GM23338 (cell line): ENCODE results near the gene GNAI3. TPM values are rescaled to one million over a fixed set of nuclear protein-coding genes. Genes with fewer than 3 reads are reported as not detected.

ENCODE experiments used
- ATAC-seq: fragments of 200-7000 bp; cut with Tn5 transposase; 3 replicates; pipeline ENCODE4 v1.9.1; 2020
- DNase-seq: peaks from one replicate; pipeline ENCODE4 v3.0.0-alpha.2; 2015; ENCODE audit warnings: low spot score
- H2AFZ ChIP-seq: fragments of 200-600 bp; sonication (generic); 2 replicates; pipeline ENCODE4 v1.8.0; 2016; ENCODE audit warnings: antibody characterized with exemption, mild to moderate bottlenecking, moderate library complexity
- H3F3A ChIP-seq: fragments of 200-600 bp; sonication (generic); replicated peaks from 2 replicates; pipeline ENCODE4 v1.8.0; 2017; ENCODE audit warnings: antibody characterized with exemption, mixed run types, low read depth
- H3K27ac ChIP-seq: fragments of 200-600 bp; sonication (generic); 2 replicates; pipeline ENCODE4 v1.6.1; 2016; ENCODE audit warnings: low read depth
- H3K27me3 ChIP-seq: fragments of 200-600 bp; sonication (generic); 2 replicates; pipeline ENCODE4 v1.8.0; 2016; ENCODE audit warnings: mild to moderate bottlenecking, mixed run types, moderate library complexity; ENCODE audit not compliant: insufficient read depth
- H3K36me3 ChIP-seq: fragments of 200-600 bp; sonication (generic); 2 replicates; pipeline ENCODE4 v1.8.0; 2016; ENCODE audit warnings: mild to moderate bottlenecking; ENCODE audit not compliant: insufficient read depth
- H3K4me1 ChIP-seq: fragments of 200-600 bp; sonication (generic); 2 replicates; pipeline ENCODE4 v1.8.0; 2016; ENCODE audit warnings: mild to moderate bottlenecking, moderate library complexity; ENCODE audit not compliant: insufficient read depth
- H3K4me2 ChIP-seq: fragments of 200-600 bp; sonication (generic); 2 replicates; pipeline ENCODE4 v1.7.1; 2017; ENCODE audit warnings: mixed run types
- H3K4me3 ChIP-seq: fragments of 200-600 bp; sonication (generic); 2 replicates; pipeline ENCODE4 v1.6.1; 2016; ENCODE audit warnings: mixed run types
- H3K79me2 ChIP-seq: fragments of 200-600 bp; sonication (generic); replicated peaks from 2 replicates; pipeline ENCODE4 v1.8.0; 2017; ENCODE audit warnings: mild to moderate bottlenecking; ENCODE audit not compliant: insufficient read depth
- H3K9me2 ChIP-seq: fragments of 200-600 bp; sonication (generic); 2 replicates; pipeline ENCODE4 v1.8.0; 2017; ENCODE audit not compliant: insufficient read depth
- H4K20me1 ChIP-seq: fragments of 200-600 bp; sonication (generic); replicated peaks from 2 replicates; pipeline ENCODE4 v1.8.0; 2017; ENCODE audit warnings: mild to moderate bottlenecking; ENCODE audit not compliant: insufficient read depth
- H3K27ac Mint-ChIP-seq: 2 replicates; pipeline ENCODE4 v1.8.0; 2020; ENCODE audit warnings: inconsistent platforms, mild to moderate bottlenecking, moderate library complexity, mixed read lengths
- H3K27me3 Mint-ChIP-seq: 3 replicates; pipeline ENCODE4 v1.8.0; 2022; ENCODE audit warnings: low read depth, mild to moderate bottlenecking, moderate library complexity, mixed read lengths, inconsistent platforms; ENCODE audit not compliant: insufficient read depth, poor library complexity
- H3K36me3 Mint-ChIP-seq: 3 replicates; pipeline ENCODE4 v1.8.0; 2021; ENCODE audit warnings: low read depth, mild to moderate bottlenecking, inconsistent platforms, moderate library complexity, mixed read lengths
- H3K4me1 Mint-ChIP-seq: 3 replicates; pipeline ENCODE4 v1.8.0; 2020; ENCODE audit warnings: mild to moderate bottlenecking, inconsistent platforms, mixed read lengths
- H3K4me3 Mint-ChIP-seq: 3 replicates; pipeline ENCODE4 v1.8.0; 2021; ENCODE audit warnings: moderate library complexity, mild to moderate bottlenecking, inconsistent platforms, mixed read lengths
- H3K9me3 Mint-ChIP-seq: 3 replicates; pipeline ENCODE4 v1.8.0; 2020; ENCODE audit warnings: moderate library complexity, mild to moderate bottlenecking, inconsistent platforms, mixed read lengths
- CREB1 ChIP-seq: fragments of 250-450 bp; sonication (Bioruptor Pico); IDR thresholded peaks from 2 replicates; pipeline ENCODE4 v1.5.0; 2020; ENCODE audit warnings: low read depth, mild to moderate bottlenecking, moderate library complexity
- JUNB ChIP-seq: IDR thresholded peaks from one replicate; pipeline ENCODE4 v1.6.1; 2016; ENCODE audit warnings: antibody characterized with exemption; ENCODE audit not compliant: unreplicated experiment
- STAT1 ChIP-seq: IDR thresholded peaks from one replicate; pipeline ENCODE4 v1.6.1; 2016; ENCODE audit warnings: antibody characterized with exemption; ENCODE audit not compliant: unreplicated experiment
- ZNF331 ChIP-seq: fragments of 250-450 bp; sonication (Bioruptor Pico); IDR thresholded peaks from 2 replicates; pipeline ENCODE4 v1.5.0; 2020; ENCODE audit warnings: low read depth, mild to moderate bottlenecking, moderate library complexity
- polyA plus RNA-seq: library from polyadenylated mRNA; unstranded; fragments of >200 nt; fragmentation: Nextera tagmentation; extraction: Ambion mirVana; gene quantifications from 2 replicates; pipeline ENCODE4 v1.2.1, GENCODE V29; 2016
- total RNA-seq: library from RNA; depleted of rRNA; stranded (reverse); fragments of >200 nt; shearing (Covaris generic); gene quantifications from 2 replicates; pipeline ENCODE4 v1.2.3, GENCODE V29; 2014
- TF ChIP-seq, protein P1 (sequence below): fragments of 250-450 bp; sonication (Bioruptor Pico); IDR thresholded peaks from 2 replicates; pipeline ENCODE4 v1.5.0; 2020; ENCODE audit warnings: mild to moderate bottlenecking, moderate library complexity
- TF ChIP-seq, protein P2 (sequence below): IDR thresholded peaks from one replicate; pipeline ENCODE4 v1.6.1; 2018; ENCODE audit warnings: antibody characterized with exemption; ENCODE audit not compliant: unreplicated experiment
- TF ChIP-seq, protein P3 (sequence below): IDR thresholded peaks from 2 replicates; pipeline ENCODE4 v1.6.1; 2016; ENCODE audit warnings: antibody characterized with exemption

The GNAI3 gene
- total and polyA plus RNA-seq, 2 experiments from 2014 or later: 4.5 to 10.2 TPM

DNA sequence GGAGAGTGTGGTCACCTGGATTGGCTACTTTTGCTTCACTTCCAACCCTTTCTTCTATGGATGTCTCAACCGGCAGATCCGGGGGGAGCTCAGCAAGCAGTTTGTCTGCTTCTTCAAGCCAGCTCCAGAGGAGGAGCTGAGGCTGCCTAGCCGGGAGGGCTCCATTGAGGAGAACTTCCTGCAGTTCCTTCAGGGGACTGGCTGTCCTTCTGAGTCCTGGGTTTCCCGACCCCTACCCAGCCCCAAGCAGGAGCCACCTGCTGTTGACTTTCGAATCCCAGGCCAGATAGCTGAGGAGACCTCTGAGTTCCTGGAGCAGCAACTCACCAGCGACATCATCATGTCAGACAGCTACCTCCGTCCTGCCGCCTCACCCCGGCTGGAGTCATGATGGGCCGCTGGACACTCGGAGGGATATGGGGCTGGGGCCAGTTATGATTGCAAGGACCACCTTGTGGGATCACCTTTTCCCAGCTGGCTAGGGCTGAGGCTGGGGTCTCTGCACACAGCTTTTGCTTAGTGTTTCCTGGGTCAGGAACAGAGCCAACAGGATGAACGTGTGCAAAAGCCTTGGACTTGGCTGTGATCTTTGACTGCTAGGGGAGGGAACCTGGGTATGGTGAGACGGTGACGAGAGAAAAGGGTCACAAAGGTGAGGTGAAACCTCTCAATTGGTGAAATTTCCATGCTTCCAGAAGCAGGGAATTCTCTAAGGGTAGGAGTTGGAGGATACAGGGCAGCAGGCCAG, 4.3 kb upstream of the GNAI3 start:
- peaks cover 27% of the 10 kb centered on the region for H3K4me1 Mint-ChIP-seq
- Histone ChIP-seq H2AFZ (no peak overlapping the region), H3K27me3 (no peaks in the 10 kb centered on the region), H4K20me1 (peaks cover 2% of the 10 kb centered on the region), H3K4me3 (no peak overlapping the region), H3K4me1 (peaks cover 7% of the 10 kb centered on the region; the same call in 1 of the 2 replicates), H3K36me3 (no peaks in the 10 kb centered on the region), H3K27ac (no peak overlapping the region), H3F3A (no peaks in the 10 kb centered on the region), H3K79me2 (peaks cover 12% of the 10 kb centered on the region), H3K4me2 (no peak overlapping the region), H3K9me2 (no peaks in the 10 kb centered on the region)
- no peak overlapping the region for H3K27ac Mint-ChIP-seq
- no peaks in the 10 kb centered on the region for H3K9me3 Mint-ChIP-seq
- H3K36me3 Mint-ChIP-seq: no peaks in the 10 kb centered on the region
- no peak overlapping the region for H3K4me3 Mint-ChIP-seq
- ATAC-seq (no peak), DNase-seq (no peak)
- no peak for TF ChIP-seq JUNB
- TF ChIP-seq, protein P1, sequence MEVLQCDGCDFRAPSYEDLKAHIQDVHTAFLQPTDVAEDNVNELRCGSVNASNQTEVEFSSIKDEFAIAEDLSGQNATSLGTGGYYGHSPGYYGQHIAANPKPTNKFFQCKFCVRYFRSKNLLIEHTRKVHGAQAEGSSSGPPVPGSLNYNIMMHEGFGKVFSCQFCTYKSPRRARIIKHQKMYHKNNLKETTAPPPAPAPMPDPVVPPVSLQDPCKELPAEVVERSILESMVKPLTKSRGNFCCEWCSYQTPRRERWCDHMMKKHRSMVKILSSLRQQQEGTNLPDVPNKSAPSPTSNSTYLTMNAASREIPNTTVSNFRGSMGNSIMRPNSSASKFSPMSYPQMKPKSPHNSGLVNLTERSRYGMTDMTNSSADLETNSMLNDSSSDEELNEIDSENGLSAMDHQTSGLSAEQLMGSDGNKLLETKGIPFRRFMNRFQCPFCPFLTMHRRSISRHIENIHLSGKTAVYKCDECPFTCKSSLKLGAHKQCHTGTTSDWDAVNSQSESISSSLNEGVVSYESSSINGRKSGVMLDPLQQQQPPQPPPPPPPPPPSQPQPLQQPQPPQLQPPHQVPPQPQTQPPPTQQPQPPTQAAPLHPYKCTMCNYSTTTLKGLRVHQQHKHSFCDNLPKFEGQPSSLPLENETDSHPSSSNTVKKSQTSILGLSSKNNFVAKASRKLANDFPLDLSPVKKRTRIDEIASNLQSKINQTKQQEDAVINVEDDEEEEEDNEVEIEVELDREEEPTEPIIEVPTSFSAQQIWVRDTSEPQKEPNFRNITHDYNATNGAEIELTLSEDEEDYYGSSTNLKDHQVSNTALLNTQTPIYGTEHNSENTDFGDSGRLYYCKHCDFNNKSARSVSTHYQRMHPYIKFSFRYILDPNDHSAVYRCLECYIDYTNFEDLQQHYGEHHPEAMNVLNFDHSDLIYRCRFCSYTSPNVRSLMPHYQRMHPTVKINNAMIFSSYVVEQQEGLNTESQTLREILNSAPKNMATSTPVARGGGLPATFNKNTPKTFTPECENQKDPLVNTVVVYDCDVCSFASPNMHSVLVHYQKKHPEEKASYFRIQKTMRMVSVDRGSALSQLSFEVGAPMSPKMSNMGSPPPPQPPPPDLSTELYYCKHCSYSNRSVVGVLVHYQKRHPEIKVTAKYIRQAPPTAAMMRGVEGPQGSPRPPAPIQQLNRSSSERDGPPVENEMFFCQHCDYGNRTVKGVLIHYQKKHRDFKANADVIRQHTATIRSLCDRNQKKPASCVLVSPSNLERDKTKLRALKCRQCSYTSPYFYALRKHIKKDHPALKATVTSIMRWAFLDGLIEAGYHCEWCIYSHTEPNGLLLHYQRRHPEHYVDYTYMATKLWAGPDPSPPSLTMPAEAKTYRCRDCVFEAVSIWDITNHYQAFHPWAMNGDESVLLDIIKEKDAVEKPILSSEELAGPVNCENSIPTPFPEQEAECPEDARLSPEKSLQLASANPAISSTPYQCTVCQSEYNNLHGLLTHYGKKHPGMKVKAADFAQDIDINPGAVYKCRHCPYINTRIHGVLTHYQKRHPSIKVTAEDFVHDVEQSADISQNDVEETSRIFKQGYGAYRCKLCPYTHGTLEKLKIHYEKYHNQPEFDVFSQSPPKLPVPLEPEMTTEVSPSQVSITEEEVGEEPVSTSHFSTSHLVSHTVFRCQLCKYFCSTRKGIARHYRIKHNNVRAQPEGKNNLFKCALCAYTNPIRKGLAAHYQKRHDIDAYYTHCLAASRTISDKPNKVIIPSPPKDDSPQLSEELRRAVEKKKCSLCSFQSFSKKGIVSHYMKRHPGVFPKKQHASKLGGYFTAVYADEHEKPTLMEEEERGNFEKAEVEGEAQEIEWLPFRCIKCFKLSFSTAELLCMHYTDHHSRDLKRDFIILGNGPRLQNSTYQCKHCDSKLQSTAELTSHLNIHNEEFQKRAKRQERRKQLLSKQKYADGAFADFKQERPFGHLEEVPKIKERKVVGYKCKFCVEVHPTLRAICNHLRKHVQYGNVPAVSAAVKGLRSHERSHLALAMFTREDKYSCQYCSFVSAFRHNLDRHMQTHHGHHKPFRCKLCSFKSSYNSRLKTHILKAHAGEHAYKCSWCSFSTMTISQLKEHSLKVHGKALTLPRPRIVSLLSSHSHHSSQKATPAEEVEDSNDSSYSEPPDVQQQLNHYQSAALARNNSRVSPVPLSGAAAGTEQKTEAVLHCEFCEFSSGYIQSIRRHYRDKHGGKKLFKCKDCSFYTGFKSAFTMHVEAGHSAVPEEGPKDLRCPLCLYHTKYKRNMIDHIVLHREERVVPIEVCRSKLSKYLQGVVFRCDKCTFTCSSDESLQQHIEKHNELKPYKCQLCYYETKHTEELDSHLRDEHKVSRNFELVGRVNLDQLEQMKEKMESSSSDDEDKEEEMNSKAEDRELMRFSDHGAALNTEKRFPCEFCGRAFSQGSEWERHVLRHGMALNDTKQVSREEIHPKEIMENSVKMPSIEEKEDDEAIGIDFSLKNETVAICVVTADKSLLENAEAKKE (CRISPR knock-in tag): no peak
- TF ChIP-seq, protein P2, sequence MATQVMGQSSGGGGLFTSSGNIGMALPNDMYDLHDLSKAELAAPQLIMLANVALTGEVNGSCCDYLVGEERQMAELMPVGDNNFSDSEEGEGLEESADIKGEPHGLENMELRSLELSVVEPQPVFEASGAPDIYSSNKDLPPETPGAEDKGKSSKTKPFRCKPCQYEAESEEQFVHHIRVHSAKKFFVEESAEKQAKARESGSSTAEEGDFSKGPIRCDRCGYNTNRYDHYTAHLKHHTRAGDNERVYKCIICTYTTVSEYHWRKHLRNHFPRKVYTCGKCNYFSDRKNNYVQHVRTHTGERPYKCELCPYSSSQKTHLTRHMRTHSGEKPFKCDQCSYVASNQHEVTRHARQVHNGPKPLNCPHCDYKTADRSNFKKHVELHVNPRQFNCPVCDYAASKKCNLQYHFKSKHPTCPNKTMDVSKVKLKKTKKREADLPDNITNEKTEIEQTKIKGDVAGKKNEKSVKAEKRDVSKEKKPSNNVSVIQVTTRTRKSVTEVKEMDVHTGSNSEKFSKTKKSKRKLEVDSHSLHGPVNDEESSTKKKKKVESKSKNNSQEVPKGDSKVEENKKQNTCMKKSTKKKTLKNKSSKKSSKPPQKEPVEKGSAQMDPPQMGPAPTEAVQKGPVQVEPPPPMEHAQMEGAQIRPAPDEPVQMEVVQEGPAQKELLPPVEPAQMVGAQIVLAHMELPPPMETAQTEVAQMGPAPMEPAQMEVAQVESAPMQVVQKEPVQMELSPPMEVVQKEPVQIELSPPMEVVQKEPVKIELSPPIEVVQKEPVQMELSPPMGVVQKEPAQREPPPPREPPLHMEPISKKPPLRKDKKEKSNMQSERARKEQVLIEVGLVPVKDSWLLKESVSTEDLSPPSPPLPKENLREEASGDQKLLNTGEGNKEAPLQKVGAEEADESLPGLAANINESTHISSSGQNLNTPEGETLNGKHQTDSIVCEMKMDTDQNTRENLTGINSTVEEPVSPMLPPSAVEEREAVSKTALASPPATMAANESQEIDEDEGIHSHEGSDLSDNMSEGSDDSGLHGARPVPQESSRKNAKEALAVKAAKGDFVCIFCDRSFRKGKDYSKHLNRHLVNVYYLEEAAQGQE: no peak
- TF ChIP-seq, protein P3, sequence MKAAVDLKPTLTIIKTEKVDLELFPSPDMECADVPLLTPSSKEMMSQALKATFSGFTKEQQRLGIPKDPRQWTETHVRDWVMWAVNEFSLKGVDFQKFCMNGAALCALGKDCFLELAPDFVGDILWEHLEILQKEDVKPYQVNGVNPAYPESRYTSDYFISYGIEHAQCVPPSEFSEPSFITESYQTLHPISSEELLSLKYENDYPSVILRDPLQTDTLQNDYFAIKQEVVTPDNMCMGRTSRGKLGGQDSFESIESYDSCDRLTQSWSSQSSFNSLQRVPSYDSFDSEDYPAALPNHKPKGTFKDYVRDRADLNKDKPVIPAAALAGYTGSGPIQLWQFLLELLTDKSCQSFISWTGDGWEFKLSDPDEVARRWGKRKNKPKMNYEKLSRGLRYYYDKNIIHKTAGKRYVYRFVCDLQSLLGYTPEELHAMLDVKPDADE: no peak
- no peak for TF ChIP-seq CREB1 (CRISPR knock-in tag)
- TF ChIP-seq ZNF331 (CRISPR knock-in tag): no peak
- no peak for TF ChIP-seq STAT1
- peaks cover 8% of the 10 kb centered on the region for H3K27me3 Mint-ChIP-seq
